Ascending aorta (tissue), 2 donors: ENCODE data around the gene EIF2B2. TPM values are rescaled to one million over a fixed set of nuclear protein-coding genes. Genes with fewer than 3 reads are reported as not detected.

Source experiments
- DNase-seq, 2 donors: peaks; one replicate each; pipeline ENCODE4 v3.0.0-alpha.2; 2019; ENCODE audit warnings: low spot score in 2 of 2
- H3K27ac ChIP-seq, 2 donors: fragments of 200-600 bp; sonication (generic); one replicate each; pipeline ENCODE4 v1.5.1; 2016 to 2017; ENCODE audit warnings: mild to moderate bottlenecking in 1 of 2
- H3K27me3 ChIP-seq: fragments of 200-600 bp; sonication (generic); one replicate; pipeline ENCODE4 v1.5.1; 2017
- H3K36me3 ChIP-seq, 2 donors: fragments of 200-600 bp; sonication (generic); one replicate each; pipeline ENCODE4 v1.5.1; 2016
- H3K4me1 ChIP-seq, 2 donors: fragments of 200-600 bp; sonication (generic); one replicate each; pipeline ENCODE4 v1.5.1; 2016 to 2017; ENCODE audit warnings: mild to moderate bottlenecking in 1 of 2
- H3K4me3 ChIP-seq, 2 donors: fragments of 200-600 bp; sonication (generic); one replicate each; pipeline ENCODE4 v1.5.1; 2016 to 2017; ENCODE audit warnings: mild to moderate bottlenecking in 1 of 2
- H3K9me3 ChIP-seq, 2 donors: fragments of 200-600 bp; sonication (generic); one replicate each; pipeline ENCODE4 v1.5.1; 2016
- intact Hi-C: fragments of 100-400 bp; cut with DNase I; formaldehyde crosslinking; loops from one replicate; pipeline ENCODE4 v1.15.1; 2023
- total RNA-seq: library from RNA; depleted of rRNA; stranded (reverse); fragments of >200 nt; gene quantifications from one replicate; pipeline ENCODE4 v1.1.0, GENCODE V29; 2016
- TF ChIP-seq, protein P1 (sequence below), 3 experiments: fragments of 200-600 bp in 2 of 3; fragments of 450-650 bp in 1 of 3; sonication (generic) in 2 of 3; IDR thresholded peaks; one replicate each; pipeline ENCODE4 v1.5.1; 2016 to 2019; ENCODE audit warnings: antibody characterized with exemption in 3 of 3, mild to moderate bottlenecking in 1 of 3, moderate library complexity in 1 of 3

The EIF2B2 gene
- total RNA-seq, 1 donor from 2014 or later, result 27.1 TPM

DNA sequence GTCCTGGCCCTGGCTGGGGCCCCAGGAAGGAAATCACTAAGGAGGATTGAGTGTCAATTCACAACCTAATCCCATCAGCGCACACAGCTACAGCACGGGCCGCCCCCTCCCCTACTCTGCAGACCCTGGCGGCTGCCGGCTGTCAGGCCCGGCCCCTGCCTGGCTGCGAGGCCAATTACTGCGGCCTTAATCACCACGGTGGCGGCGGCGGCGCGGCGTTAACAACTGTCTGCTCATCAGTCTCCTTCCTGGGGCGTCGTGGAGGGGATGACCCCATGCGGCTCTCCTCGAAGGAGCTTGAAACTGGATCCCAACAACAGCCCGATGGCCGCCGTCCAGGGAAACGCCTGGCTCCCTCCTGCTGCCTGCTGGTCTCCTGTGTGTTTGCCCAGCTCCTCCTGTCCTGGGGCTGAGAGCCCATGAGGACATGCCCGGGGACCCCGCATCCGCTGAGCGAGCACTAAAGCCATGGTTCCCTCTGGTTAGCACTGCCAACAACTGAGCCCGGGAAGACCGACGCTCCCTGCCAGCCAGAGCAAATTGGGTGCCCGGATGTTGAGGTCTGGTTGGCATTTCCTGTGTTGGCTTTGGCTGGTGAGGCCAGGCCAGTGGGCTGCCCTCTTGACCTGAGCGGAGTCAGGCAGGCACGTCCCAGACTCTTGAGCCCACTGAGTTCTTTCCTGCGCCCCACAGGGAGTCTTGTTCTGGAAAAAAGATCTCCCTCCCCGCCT lies 21.8 kb upstream of the EIF2B2 start:
- TF ChIP-seq, protein P1, sequence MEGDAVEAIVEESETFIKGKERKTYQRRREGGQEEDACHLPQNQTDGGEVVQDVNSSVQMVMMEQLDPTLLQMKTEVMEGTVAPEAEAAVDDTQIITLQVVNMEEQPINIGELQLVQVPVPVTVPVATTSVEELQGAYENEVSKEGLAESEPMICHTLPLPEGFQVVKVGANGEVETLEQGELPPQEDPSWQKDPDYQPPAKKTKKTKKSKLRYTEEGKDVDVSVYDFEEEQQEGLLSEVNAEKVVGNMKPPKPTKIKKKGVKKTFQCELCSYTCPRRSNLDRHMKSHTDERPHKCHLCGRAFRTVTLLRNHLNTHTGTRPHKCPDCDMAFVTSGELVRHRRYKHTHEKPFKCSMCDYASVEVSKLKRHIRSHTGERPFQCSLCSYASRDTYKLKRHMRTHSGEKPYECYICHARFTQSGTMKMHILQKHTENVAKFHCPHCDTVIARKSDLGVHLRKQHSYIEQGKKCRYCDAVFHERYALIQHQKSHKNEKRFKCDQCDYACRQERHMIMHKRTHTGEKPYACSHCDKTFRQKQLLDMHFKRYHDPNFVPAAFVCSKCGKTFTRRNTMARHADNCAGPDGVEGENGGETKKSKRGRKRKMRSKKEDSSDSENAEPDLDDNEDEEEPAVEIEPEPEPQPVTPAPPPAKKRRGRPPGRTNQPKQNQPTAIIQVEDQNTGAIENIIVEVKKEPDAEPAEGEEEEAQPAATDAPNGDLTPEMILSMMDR (IDR thresholded peaks at IDR 0.05), result no peak
- Histone ChIP-seq H3K36me3 (no peaks in the 10 kb centered on the region), H3K4me3 (no peak overlapping the region), H3K9me3 (no peaks in the 10 kb centered on the region), H3K4me1 (peaks cover 25 to 49% of the 10 kb centered on the region in 2 donors), H3K27me3 (no peaks in the 10 kb centered on the region), H3K27ac (peak overlapping the region; percentile 95)
- intact Hi-C loops, result loop anchor here (10.0 kb wide), 1 partner anchor 314 kb away; no protein-coding TSS in a partner anchor
- peak; percentile 61 to 91 for DNase-seq

DNA sequence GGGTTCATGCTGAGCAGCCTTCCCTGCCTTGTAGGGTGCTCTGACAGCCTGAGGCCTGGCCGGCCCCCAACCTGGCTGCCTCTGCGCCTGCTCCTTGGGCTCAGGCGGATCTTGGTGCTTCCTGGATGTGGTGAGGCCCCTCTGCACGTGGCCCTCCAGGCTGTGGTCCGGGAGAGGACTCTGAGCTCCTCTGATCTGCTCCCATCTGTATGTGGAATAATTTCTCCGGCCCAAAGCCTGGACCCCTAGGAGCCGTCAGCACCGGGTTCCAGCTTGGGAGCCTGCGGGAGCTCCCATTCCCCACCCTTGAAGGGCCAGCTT lies 21.3 kb upstream of the EIF2B2 start:
- no peaks in the 10 kb centered on the region for H3K27me3 ChIP-seq
- H3K4me1 ChIP-seq, result peaks cover 25 to 49% of the 10 kb centered on the region in 2 donors
- TF ChIP-seq, protein P1 (IDR thresholded peaks at IDR 0.05), result no peak
- no peaks in the 10 kb centered on the region for H3K36me3 ChIP-seq
- H3K27ac ChIP-seq, result peak overlapping the region; percentile 95
- H3K4me3 ChIP-seq, result no peak overlapping the region
- intact Hi-C loops, result loop anchor here (10.0 kb wide), 1 partner anchor 313 kb away; no protein-coding TSS in a partner anchor
- DNase-seq, result no peak
- no peaks in the 10 kb centered on the region for H3K9me3 ChIP-seq

DNA sequence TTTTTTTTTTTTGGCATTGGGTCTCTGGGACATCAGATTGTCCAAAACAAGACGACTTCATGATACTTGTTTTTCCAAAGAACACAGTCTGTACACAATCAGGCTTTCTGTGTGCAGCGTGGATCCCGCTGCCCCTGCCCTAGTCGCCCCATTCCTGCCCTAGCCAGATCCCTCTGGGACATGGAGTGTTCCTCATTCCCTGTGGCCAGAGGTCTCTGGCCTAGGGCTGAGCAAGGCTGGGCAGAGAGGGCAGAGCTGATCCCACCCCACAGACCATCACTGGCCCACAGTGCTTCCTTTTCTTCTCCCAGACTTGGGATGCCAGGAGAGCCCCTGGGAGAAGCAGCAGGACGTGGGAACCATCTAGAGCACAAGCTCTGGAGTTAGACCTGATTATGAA lies 20.9 kb upstream of the EIF2B2 start:
- Histone ChIP-seq H3K27ac (peak overlapping the region; percentile 95), H3K27me3 (no peaks in the 10 kb centered on the region), H3K36me3 (no peaks in the 10 kb centered on the region), H3K9me3 (no peaks in the 10 kb centered on the region), H3K4me1 (peaks cover 25 to 49% of the 10 kb centered on the region in 2 donors), H3K4me3 (no peak overlapping the region)
- intact Hi-C loops, result loop anchor here (10.0 kb wide), 1 partner anchor 313 kb away; no protein-coding TSS in a partner anchor
- TF ChIP-seq, protein P1 (IDR thresholded peaks at IDR 0.05), result no peak
- peak in 1 of 2 donors; percentile 56 for DNase-seq

DNA sequence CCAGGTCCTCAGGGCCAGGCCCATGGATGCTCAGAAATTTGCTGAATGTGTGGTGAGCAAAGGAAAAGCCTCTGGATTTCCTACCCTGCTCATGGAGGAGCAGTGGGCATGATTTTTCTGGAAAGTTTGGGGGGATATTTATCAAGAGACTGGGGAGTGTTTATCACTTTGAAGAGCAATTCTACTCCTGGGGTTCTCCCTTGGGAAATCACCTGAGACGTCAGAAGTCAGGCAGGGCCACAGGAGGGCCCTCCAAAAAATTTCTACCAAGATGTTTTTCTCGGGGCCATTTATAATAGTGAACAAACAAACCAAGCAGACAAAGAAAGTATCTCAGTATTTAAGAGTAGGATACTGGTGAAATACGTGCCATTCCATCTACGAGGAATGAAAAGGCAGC lies 20.1 kb upstream of the EIF2B2 start:
- H3K4me1 ChIP-seq, result peaks cover 25 to 49% of the 10 kb centered on the region in 2 donors
- intact Hi-C loops, result loop anchor here (10.0 kb wide), 1 partner anchor 312 kb away; no protein-coding TSS in a partner anchor
- no peaks in the 10 kb centered on the region for H3K27me3 ChIP-seq
- no peaks in the 10 kb centered on the region for H3K9me3 ChIP-seq
- no peaks in the 10 kb centered on the region for H3K36me3 ChIP-seq
- no peak for DNase-seq
- TF ChIP-seq, protein P1 (IDR thresholded peaks at IDR 0.05), result no peak
- H3K27ac ChIP-seq, result peak overlapping the region; percentile 95
- no peak overlapping the region for H3K4me3 ChIP-seq

DNA sequence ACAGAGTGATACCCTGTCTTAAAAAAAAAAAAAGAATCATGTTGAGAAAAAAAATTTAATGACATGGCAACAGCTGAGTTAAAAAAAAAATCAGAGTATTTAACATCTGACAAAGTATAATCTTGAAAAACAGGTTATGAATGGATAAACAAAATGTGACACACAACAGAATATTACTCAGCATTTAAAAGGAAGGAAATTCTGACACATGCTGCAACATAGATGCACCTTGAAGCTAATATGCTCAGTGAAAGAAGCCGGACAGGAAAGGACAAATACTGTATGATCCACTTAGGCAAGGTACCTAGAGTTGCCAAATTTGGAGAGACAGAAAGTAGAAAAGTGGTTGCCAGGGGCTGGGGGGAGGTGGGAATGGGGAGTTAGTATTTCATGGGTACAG lies 19.4 kb upstream of the EIF2B2 start:
- DNase-seq, result no peak
- Histone ChIP-seq H3K4me3 (no peak overlapping the region), H3K36me3 (no peaks in the 10 kb centered on the region), H3K9me3 (no peaks in the 10 kb centered on the region), H3K27me3 (no peaks in the 10 kb centered on the region), H3K4me1 (peaks cover 25 to 49% of the 10 kb centered on the region in 2 donors), H3K27ac (peak overlapping the region; percentile 95)
- intact Hi-C loops, result loop anchor here (10.0 kb wide), 1 partner anchor 311 kb away; no protein-coding TSS in a partner anchor
- TF ChIP-seq, protein P1 (IDR thresholded peaks at IDR 0.05), result no peak
